Uterus (tissue), 4 donors: ENCODE measurements around the gene SOCS6. TPM values are rescaled to one million over a fixed set of nuclear protein-coding genes. Genes with fewer than 3 reads are reported as not detected.

ENCODE experiments used
- DNase-seq, 2 donors: peaks; one replicate each; pipeline ENCODE4 v3.0.0-alpha.2; 2019 to 2020
- H3K27ac ChIP-seq, 2 donors: fragments of 200-600 bp; sonication (generic); 1 replicate in 1 of 2; 2 replicates in 1 of 2; pipeline ENCODE4 v1.5.1; 2016 to 2018
- H3K27me3 ChIP-seq, 2 donors: fragments of 200-600 bp; sonication (generic); one replicate each; pipeline ENCODE4 v1.5.1; 2018 to 2019; ENCODE audit warnings: control low read depth in 1 of 2
- H3K36me3 ChIP-seq, 2 donors: fragments of 200-600 bp; sonication (generic); one replicate each; pipeline ENCODE4 v1.5.1; 2019; ENCODE audit warnings: control low read depth in 1 of 2
- H3K4me1 ChIP-seq, 2 donors: fragments of 200-600 bp; sonication (generic); one replicate each; pipeline ENCODE4 v1.5.1; 2018 to 2019; ENCODE audit warnings: control low read depth in 1 of 2
- H3K4me3 ChIP-seq, 2 donors: fragments of 200-600 bp; sonication (generic); 1 replicate in 1 of 2; 2 replicates in 1 of 2; pipeline ENCODE4 v1.5.1; 2018 to 2019; ENCODE audit warnings: mild to moderate bottlenecking in 1 of 2
- H3K9me3 ChIP-seq, 2 donors: fragments of 200-600 bp; sonication (generic); one replicate each; pipeline ENCODE4 v1.5.1; 2019; ENCODE audit warnings: control low read depth in 1 of 2
- POLR2A ChIP-seq, 2 donors: fragments of 450-650 bp; IDR thresholded peaks; one replicate each; pipeline ENCODE4 v1.6.1; 2016; ENCODE audit warnings: antibody characterized with exemption in 2 of 2, mild to moderate bottlenecking in 1 of 2, moderate library complexity in 1 of 2
- intact Hi-C: fragments of 100-400 bp; cut with DNase I; formaldehyde crosslinking; loops from one replicate; pipeline ENCODE4 v1.15.1; 2023; ENCODE audit warnings: low total_unique reads
- total RNA-seq, 4 donors: library from RNA; depleted of rRNA in 3 of 4; stranded (reverse); fragments of >200 nt in 3 of 4; gene quantifications; one replicate each; pipeline versions ENCODE4 v1.1.0 to v1.2.4, GENCODE V29; 2014 to 2023
- TF ChIP-seq, protein P1 (sequence below), 4 experiments: fragments of 200-600 bp in 2 of 4; fragments of 450-650 bp in 2 of 4; sonication (generic) in 2 of 4; IDR thresholded peaks; one replicate each; pipeline ENCODE4 v1.5.1; 2016 to 2019; ENCODE audit warnings: antibody characterized with exemption in 4 of 4, mild to moderate bottlenecking in 2 of 4, moderate library complexity in 1 of 4
- donor health status: DM: yes; HTN: yes; CAD: no.

The SOCS6 gene
- total RNA-seq, 4 donors from 2014 or later: 12.9 to 59.5 (median 19.9) TPM

DNA sequence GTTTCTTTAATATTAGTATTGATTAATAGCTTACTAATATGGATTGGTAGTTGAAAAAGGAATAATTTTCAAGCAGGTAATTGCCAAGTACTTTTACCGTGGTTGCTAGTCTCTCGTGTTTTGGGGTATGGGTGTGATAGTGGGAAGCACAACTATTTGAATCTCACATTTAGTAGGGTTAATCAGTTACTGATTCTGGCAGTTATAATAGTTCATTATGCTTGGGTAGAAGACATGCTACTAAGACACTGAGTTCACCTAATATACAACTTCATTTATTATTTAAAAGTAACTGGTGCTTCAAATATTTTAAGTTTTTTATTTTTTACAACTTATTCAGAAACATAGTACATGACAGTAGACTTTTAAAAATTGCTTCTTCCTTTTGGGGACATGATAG, 33.5 kb downstream of the SOCS6 start:
- no peaks in the 10 kb centered on the region for H3K9me3 ChIP-seq
- no peaks in the 10 kb centered on the region for H3K36me3 ChIP-seq
- H3K27me3 ChIP-seq: no peaks in the 10 kb centered on the region
- no peak for DNase-seq
- intact Hi-C loops: no loop called here
- H3K4me1 ChIP-seq: no peaks in the 10 kb centered on the region
- H3K27ac ChIP-seq: no peak overlapping the region
- TF ChIP-seq POLR2A (IDR thresholded peaks at IDR 0.05): no peak
- TF ChIP-seq, protein P1, sequence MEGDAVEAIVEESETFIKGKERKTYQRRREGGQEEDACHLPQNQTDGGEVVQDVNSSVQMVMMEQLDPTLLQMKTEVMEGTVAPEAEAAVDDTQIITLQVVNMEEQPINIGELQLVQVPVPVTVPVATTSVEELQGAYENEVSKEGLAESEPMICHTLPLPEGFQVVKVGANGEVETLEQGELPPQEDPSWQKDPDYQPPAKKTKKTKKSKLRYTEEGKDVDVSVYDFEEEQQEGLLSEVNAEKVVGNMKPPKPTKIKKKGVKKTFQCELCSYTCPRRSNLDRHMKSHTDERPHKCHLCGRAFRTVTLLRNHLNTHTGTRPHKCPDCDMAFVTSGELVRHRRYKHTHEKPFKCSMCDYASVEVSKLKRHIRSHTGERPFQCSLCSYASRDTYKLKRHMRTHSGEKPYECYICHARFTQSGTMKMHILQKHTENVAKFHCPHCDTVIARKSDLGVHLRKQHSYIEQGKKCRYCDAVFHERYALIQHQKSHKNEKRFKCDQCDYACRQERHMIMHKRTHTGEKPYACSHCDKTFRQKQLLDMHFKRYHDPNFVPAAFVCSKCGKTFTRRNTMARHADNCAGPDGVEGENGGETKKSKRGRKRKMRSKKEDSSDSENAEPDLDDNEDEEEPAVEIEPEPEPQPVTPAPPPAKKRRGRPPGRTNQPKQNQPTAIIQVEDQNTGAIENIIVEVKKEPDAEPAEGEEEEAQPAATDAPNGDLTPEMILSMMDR (IDR thresholded peaks at IDR 0.05): no peak
- no peak overlapping the region for H3K4me3 ChIP-seq

DNA sequence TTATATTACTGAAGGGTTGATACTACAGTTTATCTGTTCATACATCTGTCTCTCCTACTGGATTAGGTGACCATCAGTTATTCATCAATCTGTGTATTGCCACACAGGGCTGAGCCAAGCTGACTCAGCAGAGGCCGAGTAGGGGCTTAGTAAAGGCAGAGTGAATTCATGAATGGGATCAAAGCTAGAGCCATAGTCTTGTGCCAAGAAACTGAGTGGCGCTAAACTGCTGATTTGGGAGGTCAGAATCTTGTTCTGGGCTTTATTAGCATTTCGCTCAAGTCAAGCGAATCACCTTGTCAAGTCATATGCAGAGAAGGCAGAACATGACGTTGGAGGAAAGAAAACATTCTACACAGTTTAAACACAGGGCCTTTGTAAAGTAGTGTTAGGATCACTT, 34.1 kb downstream of the SOCS6 start:
- TF ChIP-seq, protein P1 (IDR thresholded peaks at IDR 0.05): no peak
- no peak for TF ChIP-seq POLR2A (IDR thresholded peaks at IDR 0.05)
- no peak overlapping the region for H3K27ac ChIP-seq
- H3K4me3 ChIP-seq: no peak overlapping the region

DNA sequence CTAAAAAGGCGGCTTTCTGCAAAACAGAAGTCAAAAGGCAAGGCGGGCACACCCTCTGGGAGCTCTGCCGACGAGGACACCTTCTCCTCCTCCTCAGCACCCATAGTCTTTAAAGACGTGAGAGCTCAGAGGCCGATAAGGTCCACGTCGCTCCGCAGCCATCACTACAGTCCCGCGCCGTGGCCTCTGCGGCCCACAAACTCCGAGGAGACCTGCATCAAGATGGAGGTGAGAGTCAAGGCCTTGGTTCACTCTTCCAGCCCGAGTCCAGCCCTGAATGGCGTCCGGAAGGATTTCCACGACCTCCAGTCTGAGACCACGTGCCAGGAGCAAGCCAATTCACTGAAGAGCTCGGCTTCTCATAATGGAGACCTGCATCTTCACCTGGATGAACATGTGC, 36.1 kb downstream of the SOCS6 start:
- no peak overlapping the region for H3K4me3 ChIP-seq
- no peak for DNase-seq
- TF ChIP-seq POLR2A (IDR thresholded peaks at IDR 0.05): no peak
- TF ChIP-seq, protein P1 (IDR thresholded peaks at IDR 0.05): no peak
- H3K27ac ChIP-seq: no peak overlapping the region
- no peaks in the 10 kb centered on the region for H3K9me3 ChIP-seq
- intact Hi-C loops: no loop called here
- no peaks in the 10 kb centered on the region for H3K27me3 ChIP-seq
- no peaks in the 10 kb centered on the region for H3K36me3 ChIP-seq
- no peaks in the 10 kb centered on the region for H3K4me1 ChIP-seq

More for the DNA sequence above, 34.1 kb downstream of the SOCS6 start:
- DNase-seq: no peak
- Histone ChIP-seq H3K27me3 (no peaks in the 10 kb centered on the region), H3K9me3 (no peaks in the 10 kb centered on the region), H3K36me3 (no peaks in the 10 kb centered on the region), H3K4me1 (no peaks in the 10 kb centered on the region)
- intact Hi-C loops: no loop called here

DNA sequence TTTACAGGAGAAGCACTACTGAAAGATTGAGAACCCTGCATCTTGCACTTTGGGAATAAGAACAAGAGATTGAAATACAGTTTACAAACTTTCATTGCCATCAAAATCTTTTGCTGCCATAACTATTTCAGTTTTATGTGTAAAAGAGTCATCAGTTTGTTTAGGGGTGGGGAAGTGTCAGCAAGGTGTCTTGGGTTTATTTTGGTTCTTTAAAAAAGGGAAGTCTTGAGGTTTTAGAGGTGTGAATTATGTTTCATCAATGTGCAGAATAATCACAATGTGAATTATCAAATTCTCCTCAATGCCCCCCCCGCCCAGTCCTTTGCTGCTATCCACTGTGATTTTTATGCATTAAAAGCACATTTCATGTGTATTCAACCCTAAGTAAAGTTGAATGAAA, 37.4 kb downstream of the SOCS6 start:
- no peaks in the 10 kb centered on the region for H3K4me1 ChIP-seq
- no peaks in the 10 kb centered on the region for H3K36me3 ChIP-seq
- no peak overlapping the region for H3K4me3 ChIP-seq
- no peaks in the 10 kb centered on the region for H3K9me3 ChIP-seq
- intact Hi-C loops: no loop called here
- DNase-seq: no peak
- no peak overlapping the region for H3K27ac ChIP-seq
- TF ChIP-seq POLR2A (IDR thresholded peaks at IDR 0.05): no peak
- TF ChIP-seq, protein P1 (IDR thresholded peaks at IDR 0.05): no peak
- H3K27me3 ChIP-seq: no peaks in the 10 kb centered on the region

DNA sequence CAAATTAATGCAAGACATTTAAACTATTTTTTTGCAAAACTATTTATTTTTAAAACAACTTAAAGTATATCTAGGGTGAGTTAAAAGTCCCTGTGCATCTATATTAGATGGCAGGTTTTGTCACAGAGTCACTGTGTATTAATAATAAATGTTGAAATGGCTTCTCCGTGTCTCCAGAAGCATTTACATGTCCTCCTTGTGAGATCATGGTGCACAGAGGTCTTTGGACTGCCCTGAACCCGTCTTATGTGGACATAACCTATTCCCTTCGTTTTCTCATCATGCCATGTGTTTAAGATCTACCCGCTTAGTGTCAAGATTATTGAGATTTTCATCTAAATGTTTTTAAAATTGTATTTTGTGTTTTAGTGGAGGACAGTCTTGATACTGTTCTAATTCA, 39.3 kb downstream of the SOCS6 start:
- H3K27me3 ChIP-seq: no peaks in the 10 kb centered on the region
- intact Hi-C loops: no loop called here
- no peaks in the 10 kb centered on the region for H3K4me1 ChIP-seq
- no peaks in the 10 kb centered on the region for H3K36me3 ChIP-seq
- TF ChIP-seq, protein P1 (IDR thresholded peaks at IDR 0.05): no peak
- TF ChIP-seq POLR2A (IDR thresholded peaks at IDR 0.05): no peak
- H3K27ac ChIP-seq: no peak overlapping the region
- no peak for DNase-seq
- H3K4me3 ChIP-seq: no peak overlapping the region
- H3K9me3 ChIP-seq: no peaks in the 10 kb centered on the region
